ENCODE data around the gene SLC6A15.

- TF ChIP-seq, protein P1, sequence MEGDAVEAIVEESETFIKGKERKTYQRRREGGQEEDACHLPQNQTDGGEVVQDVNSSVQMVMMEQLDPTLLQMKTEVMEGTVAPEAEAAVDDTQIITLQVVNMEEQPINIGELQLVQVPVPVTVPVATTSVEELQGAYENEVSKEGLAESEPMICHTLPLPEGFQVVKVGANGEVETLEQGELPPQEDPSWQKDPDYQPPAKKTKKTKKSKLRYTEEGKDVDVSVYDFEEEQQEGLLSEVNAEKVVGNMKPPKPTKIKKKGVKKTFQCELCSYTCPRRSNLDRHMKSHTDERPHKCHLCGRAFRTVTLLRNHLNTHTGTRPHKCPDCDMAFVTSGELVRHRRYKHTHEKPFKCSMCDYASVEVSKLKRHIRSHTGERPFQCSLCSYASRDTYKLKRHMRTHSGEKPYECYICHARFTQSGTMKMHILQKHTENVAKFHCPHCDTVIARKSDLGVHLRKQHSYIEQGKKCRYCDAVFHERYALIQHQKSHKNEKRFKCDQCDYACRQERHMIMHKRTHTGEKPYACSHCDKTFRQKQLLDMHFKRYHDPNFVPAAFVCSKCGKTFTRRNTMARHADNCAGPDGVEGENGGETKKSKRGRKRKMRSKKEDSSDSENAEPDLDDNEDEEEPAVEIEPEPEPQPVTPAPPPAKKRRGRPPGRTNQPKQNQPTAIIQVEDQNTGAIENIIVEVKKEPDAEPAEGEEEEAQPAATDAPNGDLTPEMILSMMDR (conservative IDR thresholded peaks at IDR 0.05) = no peak
- no peak for TF ChIP-seq ZFX (IDR thresholded peaks at IDR 0.05)
Observed at GRCh38 chr12:84810611-84811010, 102.0 kb downstream of the SLC6A15 start.
